ENCODE results near the gene PCMTD2.
"Not testable (repeated sequence)": the region's sequence is repeated elsewhere in the genome, so short reads cannot be mapped to it uniquely, and the experiment has no call there.

PCMTD2 gene

DNA sequence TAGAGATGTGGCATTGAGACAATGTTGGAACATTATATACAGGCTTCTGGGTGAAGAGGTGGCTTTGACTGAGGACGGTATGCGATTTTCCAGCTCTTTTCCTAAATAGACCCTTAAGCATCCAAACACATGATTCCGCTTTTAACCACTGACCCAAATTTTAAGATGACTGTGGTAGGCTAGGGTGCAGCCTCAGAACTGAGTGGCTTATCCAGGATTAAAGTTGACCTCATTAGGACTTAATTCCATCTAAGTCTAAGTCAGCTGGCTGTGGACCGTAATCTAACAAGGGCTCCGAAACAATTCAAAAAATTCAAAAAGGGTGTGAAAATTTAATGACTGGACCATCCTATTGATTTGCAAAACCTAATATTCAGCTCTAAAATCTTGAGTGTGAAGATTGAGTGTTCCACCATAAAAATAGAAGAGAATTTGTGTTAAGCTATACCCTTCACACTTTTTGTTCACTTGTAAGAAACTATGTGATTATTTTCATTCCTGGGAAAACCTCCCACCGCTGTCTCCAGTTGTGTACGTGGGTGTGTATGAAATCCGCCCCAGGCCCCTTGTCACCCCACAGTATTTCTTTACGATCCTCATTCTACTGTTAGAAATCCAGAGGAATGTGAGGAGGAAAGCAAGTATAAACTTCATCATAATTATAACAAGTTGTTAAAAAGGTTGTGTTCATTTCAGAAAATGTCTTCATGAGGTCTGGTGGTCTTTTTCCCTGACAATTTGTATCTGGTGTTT is 2.7 kb downstream of the PCMTD2 start:
- no peak for DNase-seq

DNA sequence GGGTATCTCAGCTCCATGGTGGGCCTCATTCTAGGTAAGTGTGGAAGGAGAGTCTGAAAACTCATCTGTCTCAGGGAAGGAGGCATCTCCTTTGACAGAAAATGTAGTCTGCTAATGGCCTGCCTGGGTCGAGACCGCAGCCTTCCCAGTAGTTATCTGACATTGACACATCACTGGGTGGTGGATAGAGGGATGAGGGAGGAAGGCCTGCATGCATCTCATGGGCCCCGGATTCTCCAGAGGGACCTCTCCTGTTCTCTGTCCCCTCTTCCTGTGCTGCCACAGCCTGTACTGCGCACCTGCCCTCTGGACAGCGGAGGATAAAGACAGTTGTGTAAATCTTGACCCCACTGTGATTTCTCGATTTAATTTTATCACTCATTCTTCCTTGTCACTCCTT is 4.7 kb downstream of the PCMTD2 start:
- no peak for DNase-seq

GRCh38 chr20:64261138-64261537 is 5.6 kb downstream of the PCMTD2 start:
- no peak for DNase-seq

GRCh38 chr20:64264091-64264490 is 8.5 kb downstream of the PCMTD2 start:
- DNase-seq, result no peak

- DNase-seq, result no peak
These were observed 9.7 kb downstream of the PCMTD2 start for GRCh38 chr20:64265201-64265600.

- DNase-seq, result no peak
These were observed 11.4 kb downstream of the PCMTD2 start for GRCh38 chr20:64266988-64267387.

- DNase-seq, result no peak
These were observed 12.6 kb downstream of the PCMTD2 start for GRCh38 chr20:64268174-64268573.

GRCh38 chr20:64269604-64270411 is 14.3 kb downstream of the PCMTD2 start:
- no peak for DNase-seq

- no peak for DNase-seq
These were observed 16.1 kb downstream of the PCMTD2 start for GRCh38 chr20:64271636-64272035.

DNA sequence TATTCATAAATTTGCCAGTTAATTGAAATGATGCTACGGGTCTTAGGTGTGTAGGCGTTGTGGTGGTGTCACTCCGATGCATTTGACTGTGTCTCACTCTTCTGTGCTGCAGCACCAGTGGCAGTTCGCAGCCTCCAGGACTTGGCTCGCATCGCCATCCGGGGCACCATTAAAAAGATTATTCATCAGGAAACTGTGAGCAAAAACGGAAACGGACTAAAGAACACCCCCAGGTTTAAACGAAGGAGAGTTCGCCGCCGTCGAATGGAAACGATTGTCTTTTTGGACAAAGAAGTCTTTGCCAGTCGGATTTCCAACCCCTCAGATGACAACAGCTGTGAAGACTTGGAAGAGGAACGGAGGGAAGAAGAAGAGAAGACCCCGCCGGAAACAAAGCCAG is 17.6 kb downstream of the PCMTD2 start:
- no peak for DNase-seq

- no peak for DNase-seq
These were observed 21.3 kb downstream of the PCMTD2 start for GRCh38 chr20:64276817-64277216.

DNA sequence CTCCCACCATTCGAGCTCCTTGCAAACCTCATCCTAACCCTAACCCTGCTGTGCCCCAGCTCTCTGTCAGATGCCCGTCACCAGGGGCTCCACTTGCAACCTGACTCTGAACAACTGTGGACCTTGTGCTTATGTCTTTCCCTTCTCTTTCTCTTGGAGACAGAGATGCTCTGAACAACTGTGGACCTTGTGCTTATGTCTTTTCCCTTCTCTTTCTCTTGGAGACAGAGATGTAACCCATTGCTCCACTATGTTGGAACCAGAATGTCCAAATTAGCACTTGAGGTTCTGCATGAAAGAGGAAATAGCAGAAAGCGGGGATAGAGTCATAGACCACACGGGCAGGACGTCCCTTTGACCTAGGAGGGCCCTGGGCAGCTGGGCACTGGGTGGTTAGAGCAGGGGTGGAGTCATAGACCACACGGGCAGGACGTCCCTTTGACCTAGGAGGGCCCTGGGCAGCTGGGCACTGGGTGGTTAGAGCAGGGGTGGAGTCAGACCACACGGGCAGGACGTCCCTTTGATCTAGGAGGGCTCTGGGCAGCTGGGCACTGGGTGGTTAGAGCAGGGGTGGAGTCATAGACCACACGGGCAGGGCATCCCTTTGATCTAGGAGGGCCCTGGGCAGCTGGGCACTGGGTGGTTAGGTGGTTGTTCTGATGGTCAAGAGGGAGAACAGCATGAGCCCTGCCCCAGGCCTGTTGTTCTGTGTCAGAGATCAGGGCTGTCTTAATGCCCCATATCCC is 22.2 kb downstream of the PCMTD2 start:
- DNase-seq, result no peak

DNA sequence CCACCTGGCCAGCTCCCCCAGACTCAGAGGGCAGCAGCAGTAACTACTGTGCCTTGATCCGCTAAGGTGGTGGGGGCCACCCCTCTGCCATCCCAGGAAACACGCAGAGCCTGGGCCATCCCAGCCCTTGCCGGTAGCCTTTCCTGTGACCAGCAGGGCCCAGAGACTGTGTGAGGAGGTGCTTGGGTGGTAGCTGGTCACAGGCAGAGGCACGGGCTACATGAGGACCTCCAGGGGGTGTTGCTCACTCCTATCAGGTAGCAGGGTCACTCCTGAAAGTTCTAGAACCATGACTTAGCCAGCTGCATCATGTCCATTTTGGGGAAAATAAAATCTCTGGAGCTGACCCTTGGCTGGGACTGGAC is 22.8 kb downstream of the PCMTD2 start:
- DNase-seq, result no peak

GRCh38 chr20:64279826-64280459 is 24.4 kb downstream of the PCMTD2 start:
- no peak for DNase-seq

- no peak for DNase-seq
These were observed 24.9 kb downstream of the PCMTD2 start for GRCh38 chr20:64280460-64280843.

GRCh38 chr20:64283646-64284045 is 28.1 kb downstream of the PCMTD2 start:
- DNase-seq, result no peak

GRCh38 chr20:64285579-64286446 is 30.3 kb downstream of the PCMTD2 start:
- peak; percentile 93 to 97 for DNase-seq

DNA sequence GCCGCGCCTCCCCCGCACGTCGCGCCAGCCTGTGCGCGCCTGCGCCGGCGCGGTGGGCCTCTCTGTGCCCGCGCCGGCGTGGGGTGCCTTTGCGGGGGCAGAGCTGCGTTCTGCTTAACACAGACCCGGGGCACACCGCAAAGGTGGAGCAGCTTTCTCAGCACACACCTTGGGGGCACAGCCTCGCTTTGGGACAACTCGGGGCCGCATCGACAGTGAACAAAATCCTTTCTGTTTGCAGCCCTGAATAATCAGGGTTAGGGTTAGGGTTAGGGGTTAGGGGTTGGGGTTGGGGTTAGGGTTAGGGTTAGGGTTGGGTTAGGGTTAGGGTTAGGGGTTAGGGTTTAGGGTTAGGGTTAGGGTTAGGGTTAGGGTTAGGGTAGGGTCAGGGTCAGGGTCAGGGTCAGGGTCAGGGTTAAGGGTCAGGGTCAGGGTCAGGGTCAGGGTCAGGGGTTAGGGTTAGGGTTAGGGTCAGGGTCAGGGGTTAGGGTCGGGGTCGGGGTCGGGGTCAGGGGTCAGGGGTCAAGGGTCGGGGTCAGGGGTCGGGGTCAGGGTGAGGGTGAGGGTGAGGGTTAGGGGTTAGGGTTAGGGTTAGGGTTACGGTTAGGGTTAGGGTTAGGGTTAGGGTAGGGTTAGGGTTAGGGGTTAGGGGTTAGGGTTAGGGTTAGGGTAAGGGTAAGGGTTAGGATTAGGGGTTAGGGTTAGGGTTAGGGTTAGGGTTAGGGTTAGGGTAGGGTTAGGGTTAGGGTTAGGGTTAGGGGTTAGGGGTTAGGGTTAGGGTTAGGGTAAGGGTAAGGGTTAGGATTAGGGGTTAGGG is 31.1 kb downstream of the PCMTD2 start:
- DNase-seq, result not testable (repeated sequence)

DNA sequence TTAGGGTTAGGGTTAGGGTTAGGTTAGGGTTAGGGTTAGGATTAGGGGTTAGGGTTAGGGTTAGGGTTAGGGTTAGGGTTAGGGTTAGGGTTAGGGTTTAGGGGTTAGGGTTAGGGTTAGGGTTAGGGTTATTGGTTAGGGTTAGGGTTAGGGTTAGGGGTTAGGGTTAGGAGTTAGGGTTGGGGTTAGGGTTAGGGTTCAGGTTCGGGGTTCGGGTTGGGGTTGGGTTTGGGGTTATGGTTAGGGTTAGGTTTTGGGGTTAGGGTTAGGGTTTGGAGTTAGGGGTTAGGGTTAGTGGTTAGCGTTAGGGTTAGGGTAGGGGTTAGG is 31.7 kb downstream of the PCMTD2 start:
- not testable (repeated sequence) for DNase-seq

GRCh38 chr20:64292167-64292566 is 36.6 kb downstream of the PCMTD2 start:
- not testable (repeated sequence) for DNase-seq

DNA sequence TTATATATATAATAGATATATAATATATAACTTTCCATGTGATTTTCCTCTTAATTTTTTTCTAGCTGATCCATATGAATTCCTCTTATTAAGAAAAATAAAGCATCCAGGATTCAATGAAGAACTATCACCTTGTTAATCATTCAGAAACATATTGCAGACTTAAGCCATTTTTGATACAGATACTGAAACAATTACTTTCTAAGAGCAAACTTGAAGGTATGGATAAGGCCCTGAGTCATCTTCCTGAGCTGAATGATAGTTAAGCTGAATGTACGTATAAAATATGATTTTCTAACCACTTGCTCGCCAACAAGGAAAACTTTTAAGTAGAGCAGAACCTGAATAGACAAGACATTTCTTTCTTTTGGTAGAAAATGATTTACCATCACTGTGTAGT is 47.5 kb downstream of the PCMTD2 start:
- DNase-seq, result not testable (repeated sequence)
